GM19397 (cell line): ENCODE results near the gene PAM.

ENCODE experiments used
- ATAC-seq: cut with Tn5 transposase; IDR thresholded peaks from one replicate; pipeline ENCODE4 v1.9.1; 2021; ENCODE audit warnings: mild to moderate bottlenecking, moderate library complexity; ENCODE audit not compliant: unreplicated experiment

Gene PAM

DNA sequence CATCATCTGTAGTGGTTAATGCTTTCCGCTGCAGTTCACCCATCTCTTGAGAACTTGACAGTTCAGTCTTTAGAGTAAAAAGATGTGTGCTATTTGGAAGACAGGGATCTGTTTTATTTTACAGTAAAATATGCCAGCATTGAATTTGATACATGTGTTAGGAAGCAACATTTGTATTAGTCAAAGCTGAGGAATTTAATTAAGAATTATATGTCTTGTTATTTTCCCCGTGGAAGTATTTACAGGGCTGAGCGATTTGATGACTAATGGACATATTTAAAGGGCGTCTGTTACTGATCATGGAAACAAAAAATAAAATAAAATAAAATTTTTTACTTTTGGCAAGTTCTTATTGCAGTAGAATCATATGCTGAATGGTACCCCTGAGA lies 101.3 kb downstream of the PAM start:
- no peak for ATAC-seq

DNA sequence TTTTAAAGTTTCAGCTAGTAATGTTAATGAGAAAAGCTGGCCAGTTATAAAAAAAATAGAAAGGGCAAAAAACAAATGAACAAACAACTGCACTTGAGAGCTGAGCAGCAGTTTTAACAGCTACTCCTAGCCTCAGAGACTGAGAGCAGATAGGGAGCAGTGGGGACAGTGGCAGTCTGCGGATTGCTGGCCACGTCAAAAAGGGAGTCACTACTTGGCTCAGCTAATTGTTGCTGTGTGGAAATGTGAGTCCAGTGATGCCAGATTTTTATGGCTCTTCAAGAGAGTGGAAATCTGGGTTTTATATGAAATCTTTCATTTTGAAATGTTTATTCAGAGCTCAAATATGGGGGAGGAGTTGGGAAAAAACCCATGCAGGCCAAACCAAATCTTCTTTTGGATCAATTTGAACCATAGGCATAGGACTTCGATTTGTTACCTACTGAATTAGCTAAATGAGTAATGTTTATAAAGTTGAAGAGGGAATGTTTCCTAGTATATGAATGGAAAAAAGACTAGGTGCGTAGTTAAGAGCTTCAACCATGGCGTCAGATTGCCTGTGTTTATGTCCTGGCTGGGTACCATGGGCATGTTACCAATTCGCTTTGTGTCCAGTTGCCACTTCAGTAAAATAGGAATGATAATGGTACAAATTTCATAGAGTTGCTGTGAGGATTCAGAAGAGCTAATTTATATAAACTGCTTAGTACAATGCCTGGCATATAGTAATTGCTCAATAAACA lies 102.1 kb downstream of the PAM start:
- ATAC-seq, result no peak

DNA sequence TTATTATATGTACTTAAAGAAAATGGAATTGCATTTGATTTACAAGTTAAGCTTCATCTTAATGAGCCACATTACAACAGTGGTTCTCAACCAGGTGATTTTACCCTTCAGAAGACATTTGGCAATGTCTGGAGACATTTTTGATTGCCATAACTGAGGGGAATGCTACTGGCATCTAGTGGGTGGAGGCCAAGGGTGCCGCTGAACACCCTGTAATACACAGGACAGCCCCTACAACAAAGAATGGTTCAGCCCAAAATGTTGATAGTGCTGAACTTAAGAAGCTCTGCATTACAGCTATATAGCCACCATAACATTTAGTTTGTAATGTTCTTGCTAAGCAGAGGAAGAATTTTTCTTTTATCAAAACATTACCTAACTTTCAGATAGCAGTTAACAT lies 103.1 kb downstream of the PAM start:
- no peak for ATAC-seq

DNA sequence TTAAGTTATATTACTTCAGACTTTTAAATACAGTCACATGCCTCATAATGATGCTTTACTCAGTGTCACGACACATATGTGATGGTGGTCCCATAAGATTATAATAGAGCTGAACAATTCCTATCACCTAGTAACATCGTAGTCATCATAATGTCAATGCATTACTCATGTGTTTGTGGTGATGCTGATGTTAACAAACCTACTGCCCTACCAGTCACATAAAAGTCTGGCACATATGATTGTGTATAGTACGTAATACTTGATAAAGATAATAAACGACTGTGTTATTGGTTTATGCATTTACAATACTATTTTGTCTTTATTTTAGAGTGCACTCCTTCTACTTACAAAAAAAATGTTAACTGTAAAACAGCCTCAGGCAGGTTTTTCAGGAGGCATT lies 103.7 kb downstream of the PAM start:
- ATAC-seq, result no peak

DNA sequence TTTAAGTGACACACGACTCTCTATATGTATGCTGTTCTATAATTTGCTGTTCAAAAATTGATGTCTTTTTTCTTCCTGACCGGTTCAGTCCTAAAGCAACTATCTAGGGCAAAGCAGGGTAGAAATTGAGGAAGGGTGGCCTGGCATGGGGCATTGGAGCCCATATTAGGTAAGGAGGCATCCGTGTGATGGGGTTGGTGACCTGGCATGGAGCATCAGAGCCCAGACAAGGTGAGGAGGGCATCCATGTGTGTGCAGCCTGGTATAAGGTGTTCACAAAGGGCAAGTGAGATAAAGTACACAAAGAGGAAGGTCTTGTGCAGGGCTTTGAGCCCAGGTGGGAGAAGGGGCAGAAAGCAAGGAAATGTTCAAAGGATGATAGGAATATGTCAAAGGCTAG lies 104.9 kb downstream of the PAM start:
- ATAC-seq, result no peak

DNA sequence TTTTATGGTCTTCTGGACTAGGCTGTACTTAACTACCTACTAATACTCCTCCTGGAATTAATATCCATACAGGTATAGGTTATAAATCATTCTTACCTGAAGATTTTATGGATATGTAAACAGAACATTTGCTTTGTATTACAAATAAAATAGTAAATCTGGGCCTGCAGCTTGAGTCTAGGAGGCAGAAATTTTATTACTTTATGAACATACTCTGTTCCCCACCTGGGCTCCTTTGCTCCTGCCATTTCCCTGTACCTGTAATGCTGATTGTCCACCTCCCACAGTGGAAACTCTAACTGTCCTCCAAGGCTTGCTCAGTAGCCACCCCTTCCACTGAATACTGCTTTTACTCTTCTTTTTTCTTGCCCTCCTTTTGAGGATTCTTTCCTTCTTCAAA lies 108.0 kb downstream of the PAM start:
- ATAC-seq, result no peak

DNA sequence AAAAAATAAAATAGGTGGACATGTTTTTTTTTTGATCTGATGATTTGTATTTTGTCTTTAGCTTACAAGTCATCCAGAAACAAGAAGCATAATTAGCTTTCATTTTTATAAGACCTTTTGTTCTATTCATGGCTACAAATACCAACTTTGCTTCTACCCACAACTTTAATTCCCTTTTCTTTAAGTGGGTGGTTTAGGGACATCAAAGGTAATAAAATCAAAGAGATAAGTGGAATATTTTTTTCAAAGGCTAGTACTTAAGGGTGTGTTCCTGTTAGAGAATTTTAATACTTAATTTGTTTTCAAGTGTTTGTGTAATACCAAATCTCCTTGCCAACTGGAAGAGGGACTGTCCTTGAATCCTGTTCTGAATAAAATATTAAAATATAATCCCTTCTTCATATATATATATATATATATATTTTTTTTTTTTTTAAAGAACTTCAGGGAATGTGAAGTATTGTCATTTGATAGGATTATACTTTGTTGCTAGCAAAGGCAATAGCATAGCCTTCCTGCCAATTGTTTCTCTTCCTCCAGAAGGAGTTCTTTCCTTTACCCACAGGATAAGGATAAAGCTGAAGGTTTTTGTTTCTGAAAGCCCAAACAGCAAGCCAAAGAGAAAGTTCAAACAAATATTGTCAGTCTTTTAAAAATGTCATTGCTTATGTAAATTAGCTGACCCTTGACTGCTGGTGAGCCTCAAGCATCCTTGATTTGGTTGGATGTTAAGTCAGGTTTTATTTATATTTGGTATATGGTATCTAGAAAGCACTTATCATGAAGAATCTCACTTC lies 108.9 kb downstream of the PAM start:
- no peak for ATAC-seq

DNA sequence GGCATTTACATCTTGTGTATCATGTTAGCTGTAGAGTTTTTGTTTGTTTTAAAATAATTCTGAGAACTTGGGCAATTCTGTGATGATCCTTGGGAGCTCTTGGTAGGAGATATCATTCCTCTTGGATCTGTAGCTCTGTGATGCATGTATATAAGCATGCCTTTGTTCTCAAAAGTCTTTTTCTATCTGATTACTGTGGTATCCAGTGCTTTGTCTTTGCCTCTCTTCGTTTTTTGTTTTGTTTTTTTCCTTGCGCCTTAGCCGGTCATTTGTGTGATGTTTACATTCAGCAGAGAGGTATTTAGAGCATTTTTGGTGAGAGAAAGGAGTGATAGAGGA lies 110.0 kb downstream of the PAM start:
- ATAC-seq, result no peak

DNA sequence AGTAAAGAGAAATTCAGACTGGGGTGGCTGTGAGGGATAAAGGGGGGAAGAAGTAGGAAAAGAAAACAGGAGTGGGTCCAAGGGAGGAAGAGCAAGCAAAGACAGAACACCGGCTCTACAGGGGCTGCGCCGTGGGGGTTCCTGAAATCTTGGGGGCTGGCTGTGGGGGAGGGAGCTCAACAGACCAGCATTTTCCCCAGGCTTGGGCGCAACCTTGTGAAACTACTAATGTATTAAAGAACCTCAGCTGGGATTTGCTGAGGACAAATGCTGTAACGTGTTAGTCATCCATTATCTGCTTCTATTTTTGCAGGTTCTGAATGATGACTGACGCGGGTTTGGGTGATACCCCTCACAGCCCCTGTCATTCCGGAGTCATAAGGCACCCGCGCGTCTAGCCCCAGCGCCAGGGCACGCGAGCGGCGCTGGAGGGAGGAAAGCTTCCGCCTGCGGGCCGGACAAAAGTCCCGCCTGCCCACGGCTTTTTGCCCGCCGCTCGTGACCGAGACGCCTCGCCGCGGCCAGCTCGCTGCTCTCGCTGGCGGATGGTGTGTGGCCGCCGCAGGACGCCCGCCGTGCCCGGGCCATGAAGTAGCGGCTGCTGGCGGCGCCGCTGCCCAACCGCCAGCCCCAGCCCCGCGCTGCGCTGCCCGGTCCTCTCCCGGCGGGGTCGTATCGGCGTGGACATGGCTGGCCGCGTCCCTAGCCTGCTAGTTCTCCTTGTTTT lies 110.6 kb downstream of the PAM start:
- ATAC-seq, result peak; percentile 84

DNA sequence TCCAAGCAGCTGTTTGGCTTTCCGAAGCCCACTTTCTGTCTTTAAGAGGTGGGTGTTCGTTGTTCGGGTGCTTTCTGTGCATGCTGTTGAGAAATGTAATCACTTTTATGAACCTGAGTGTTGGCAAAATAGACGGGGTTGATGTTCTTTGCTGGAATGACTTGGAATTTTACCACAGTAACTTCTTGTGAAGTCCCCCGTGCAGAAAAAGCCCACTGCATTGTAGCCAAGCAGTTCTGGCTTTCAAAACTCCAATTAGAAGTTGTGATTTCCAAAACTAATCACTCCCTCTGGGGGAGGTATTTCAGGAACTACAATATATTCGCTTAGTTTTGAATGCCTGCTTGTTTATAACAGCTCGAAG lies 111.1 kb downstream of the PAM start:
- ATAC-seq, result no peak

DNA sequence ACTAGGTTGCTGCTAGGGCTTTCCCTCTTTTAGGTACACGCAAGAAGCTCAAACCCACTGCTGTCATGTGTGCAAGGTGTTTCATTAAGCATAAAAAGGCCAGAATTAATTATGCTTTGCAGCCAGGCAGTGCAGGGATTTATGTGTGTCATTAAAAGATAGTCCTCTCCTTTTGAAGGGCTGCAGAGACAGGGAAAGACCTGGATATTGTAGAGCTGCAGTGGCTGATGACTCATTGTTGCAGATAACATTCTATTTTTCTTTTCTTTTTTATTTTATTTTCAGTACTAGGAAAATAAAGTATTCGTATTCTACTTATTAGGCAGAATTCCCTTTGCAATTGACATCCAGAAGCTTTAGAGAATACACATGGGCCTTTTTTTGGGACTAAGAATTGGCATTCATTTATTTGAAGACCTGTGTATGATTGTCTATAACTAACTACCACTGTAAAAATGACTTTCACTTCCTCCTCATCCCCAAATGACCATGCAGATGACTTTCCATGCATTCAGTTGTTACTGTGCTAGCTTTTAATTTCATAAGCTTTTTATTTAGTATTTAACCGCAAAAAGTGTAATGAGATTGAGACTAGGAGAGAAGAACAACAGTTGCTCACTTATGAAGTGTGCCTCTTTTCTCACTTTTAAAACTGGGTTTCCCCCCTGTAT lies 113.0 kb downstream of the PAM start:
- ATAC-seq, result no peak

DNA sequence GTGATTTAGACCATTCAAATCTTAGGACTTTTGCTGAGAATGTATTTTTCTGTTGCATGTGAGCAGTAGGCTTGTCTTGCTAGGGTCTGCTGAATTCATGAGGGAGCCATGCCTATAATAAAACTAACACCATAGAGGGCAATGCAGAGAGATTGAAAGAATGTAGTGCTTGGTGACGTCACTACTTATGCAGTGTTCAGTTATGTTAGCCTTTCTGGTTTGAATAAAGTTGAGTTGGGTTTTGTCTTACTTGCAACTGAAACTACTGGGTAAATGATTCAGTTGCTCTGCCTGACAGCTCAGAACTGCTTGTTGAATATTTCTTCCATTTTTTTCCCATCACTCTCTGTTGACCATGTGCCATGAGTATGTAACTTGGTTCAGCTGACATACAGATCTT lies 114.1 kb downstream of the PAM start:
- no peak for ATAC-seq

DNA sequence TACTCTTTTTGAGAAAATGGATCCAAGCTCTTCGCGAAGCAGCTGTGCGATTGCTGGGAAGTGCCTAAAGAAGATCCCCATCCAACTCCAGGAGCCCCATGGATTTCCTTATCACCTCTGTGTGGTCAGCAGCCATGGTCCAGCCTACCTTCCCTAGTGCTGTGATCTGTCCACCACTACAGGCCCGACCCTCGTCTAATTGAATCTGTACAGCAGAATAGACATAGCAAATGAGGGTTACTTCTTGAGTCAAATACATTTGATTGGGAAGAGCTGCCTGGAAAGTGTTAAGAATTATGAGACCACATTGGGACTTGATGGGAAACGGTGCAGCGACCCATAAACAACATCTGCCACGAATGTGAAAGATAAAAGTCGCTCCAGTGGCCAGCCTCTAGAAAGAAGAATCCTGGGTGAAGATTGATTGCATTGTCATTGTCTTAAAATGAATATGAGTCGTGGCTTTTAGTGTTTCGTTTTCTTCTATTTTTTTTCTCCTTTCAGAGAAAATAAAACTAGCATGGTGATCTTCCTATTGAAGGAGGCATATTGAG lies 118.4 kb downstream of the PAM start:
- no peak for ATAC-seq

DNA sequence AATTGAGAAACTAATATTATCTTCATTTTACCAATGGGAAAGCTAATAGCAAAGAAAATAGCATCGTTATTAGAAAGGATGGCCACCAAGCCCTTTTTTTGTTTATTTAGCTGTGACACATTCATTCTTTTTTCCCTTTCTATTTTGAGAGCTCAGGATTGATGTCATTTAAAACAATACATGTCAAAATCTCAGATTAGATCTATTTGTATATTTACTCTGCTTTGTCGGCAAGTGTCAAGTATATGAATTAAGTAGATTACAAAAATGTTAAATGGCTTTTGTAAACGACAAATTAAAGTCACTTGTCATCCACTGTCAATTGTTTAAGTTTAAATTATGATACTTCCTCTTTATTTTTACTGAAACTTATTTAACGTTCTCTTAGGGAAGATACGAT lies 118.9 kb downstream of the PAM start:
- ATAC-seq, result no peak

DNA sequence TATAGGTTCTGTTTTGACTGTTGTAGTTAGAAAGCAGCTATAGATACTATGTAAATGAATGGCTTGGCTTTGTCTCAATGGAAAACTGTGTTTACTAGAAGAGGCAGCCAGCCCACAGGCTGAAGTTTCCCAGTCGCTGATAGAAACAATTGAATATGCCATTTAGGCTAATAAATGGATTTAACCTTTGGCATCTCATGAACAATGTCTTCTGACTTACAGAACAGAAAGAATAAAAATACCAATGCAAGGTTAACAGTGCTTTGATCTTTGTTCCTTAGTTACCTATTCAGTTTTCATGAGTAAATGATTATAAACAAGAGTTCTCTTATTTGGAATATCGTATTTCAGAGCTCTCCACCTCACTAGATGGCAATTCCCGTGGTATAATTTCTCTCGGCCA lies 120.6 kb downstream of the PAM start:
- no peak for ATAC-seq

DNA sequence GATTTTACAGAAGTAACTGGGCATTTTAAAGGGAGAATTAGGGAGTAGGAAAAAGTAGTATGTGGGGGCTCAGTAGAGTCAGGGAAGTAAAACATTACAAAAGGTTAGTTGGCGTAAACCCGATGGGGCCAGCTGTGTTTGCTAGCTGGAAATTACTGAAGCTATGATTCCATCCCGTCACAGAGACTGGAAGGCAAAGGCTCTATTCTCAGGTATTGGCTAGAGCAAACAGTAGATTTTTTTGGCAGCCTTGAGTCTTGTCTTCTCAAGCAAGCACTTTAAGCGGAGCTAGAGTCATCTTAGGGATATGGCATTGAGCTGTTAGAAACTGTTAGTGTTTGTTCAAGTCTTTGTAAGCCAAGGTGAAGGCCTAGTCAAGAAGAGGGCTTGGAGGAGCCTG lies 121.5 kb downstream of the PAM start:
- ATAC-seq, result no peak

DNA sequence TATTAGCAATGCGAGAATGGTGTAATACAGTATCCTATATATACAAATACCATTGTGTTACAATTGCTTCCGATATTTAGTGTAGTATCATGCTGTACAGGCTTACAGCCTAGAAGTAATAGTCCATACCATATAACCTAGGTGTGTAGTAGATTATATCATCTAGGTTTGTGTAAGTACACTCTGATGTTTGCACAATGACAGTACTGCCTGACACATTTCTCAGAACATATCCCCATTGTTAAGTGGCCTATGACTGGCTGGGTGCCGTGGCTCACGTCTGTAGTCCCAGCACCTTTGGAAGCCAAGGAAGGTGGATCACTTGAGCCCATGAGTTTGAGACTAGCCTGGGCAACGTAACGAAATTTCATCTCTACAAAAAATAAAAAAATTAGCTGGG lies 124.6 kb downstream of the PAM start:
- no peak for ATAC-seq

DNA sequence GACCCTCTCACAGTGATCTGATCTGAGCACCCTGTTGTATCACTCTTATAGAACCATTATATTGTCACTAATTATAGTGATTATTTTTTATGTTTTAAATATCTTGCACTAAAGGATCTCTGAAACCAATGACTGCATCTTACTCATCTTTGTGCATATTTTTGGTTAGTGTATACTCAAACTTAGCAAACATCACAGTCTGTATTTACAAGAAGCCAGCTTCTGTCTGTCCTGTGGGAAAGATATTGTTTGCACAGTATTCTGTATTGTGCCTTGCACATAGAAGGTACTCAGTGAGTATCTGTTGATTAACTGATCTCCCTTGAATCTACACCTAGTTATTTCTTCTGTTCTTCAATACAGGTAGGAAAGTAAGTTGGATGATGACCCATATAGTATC lies 131.5 kb downstream of the PAM start:
- ATAC-seq, result no peak

DNA sequence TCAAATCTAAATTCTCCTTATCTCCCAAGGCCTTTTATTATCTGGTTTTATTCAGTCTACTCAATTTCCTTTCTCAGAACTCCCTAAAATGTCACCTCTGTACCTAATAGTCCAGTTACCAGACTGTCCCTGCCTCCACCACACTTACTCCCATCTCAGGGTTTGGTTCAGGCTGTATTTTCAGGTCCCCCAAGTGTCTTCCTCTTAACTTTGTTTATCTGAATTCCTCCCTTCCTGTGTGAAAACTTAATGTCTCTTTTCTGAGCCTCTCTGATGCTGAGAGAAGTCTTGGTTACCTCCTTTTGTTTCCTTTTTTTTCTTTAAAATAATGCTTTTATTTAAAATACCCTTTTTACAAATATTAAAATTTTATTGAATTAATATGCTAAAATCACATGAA lies 133.4 kb downstream of the PAM start:
- no peak for ATAC-seq

DNA sequence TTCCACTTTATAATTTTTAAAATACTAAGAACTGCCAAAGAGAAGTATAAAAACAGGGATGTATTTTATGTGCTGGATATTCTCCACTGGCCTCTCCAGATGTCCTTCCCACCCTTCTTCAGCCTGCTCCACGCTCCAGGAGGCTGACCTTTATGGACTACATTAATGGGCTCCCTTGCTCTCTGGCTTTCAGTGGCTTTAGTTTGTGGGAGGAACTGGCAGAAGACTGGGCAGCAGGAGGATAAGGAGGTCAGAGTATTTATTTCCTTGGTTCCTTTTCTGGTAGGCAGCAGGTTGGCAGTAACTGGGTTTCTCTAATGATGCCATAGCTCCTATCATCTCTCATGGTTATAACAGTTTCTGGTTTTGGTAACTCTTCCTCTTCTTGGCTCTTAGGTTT lies 133.9 kb downstream of the PAM start:
- no peak for ATAC-seq

DNA sequence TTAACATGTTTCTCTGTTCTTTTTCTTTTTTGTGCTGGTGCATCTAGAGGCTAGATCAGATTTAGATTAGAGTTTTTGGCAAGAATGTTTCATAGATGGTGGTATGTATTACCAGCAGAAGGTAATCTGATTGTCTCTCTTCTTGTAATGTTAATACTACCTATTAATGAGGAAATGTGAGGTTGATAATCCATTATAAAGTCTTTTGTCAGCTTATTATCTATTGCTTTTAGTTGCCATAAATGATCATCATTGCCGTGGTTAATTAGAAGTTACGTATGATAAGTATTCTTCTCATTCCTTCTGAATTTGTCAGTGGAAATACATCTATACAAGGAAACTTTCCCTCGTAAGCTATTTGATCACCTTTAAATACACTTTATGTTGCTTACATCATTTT lies 135.0 kb downstream of the PAM start:
- ATAC-seq, result no peak
